A673 (cell line): ENCODE results near the gene INPP5A. TPM values are rescaled to one million over a fixed set of nuclear protein-coding genes. Genes with fewer than 3 reads are reported as not detected.

Experiments
- BruUV-seq: library from RNA; stranded (reverse); fragments of 400-500 nt; replicated peaks from 2 replicates; lab custom pipeline; 2021; lab: Mats Ljungman, UMichigan
- CTCF ChIA-PET: fragments of 300-600 bp; sonication (Branson Sonifier 250); formaldehyde crosslinking; loops from one replicate; lab custom pipeline; 2022; ENCODE audit warnings: antibody characterized with exemption; lab: Charles Lee
- POLR2A ChIA-PET: fragments of 300-600 bp; sonication (Branson Sonifier 250); formaldehyde crosslinking; loops from one replicate; lab custom pipeline; 2022; ENCODE audit warnings: antibody characterized with exemption; ENCODE audit not compliant: low non-redundant PET; lab: Charles Lee
- DNase-seq: peaks from one replicate; pipeline ENCODE4 v3.0.0-alpha.2; 2015; ENCODE audit warnings: low spot score
- H3K27ac ChIP-seq: fragments of 200-600 bp; sonication (generic); 2 replicates; pipeline ENCODE4 v1.5.1; 2016; ENCODE audit warnings: mixed run types, low read depth, mild to moderate bottlenecking, mixed read lengths, antibody characterized with exemption, low read length; ENCODE audit not compliant: poor library complexity, severe bottlenecking
- H3K27me3 ChIP-seq: fragments of 200-600 bp; sonication (generic); replicated peaks from 2 replicates; pipeline ENCODE4 v1.6.1; 2017; ENCODE audit warnings: mixed run types, low read depth, mild to moderate bottlenecking, mixed read lengths, antibody characterized with exemption, low read length; ENCODE audit not compliant: insufficient read depth, poor library complexity
- H3K36me3 ChIP-seq: fragments of 200-600 bp; sonication (generic); 2 replicates; pipeline ENCODE4 v1.6.1; 2016; ENCODE audit warnings: mixed run types, mild to moderate bottlenecking, mixed read lengths, antibody characterized with exemption, low read length; ENCODE audit not compliant: insufficient read depth, poor library complexity, severe bottlenecking
- H3K4me1 ChIP-seq: fragments of 200-600 bp; sonication (generic); 2 replicates; pipeline ENCODE4 v1.6.1; 2017; ENCODE audit warnings: mixed run types, mild to moderate bottlenecking, mixed read lengths, antibody characterized with exemption, low read length; ENCODE audit not compliant: insufficient read depth, poor library complexity, severe bottlenecking
- H3K4me3 ChIP-seq: fragments of 200-600 bp; sonication (generic); 2 replicates; pipeline ENCODE4 v1.5.1; 2016; ENCODE audit warnings: low read depth, mixed run types, mild to moderate bottlenecking, mixed read lengths, low read length; ENCODE audit not compliant: poor library complexity, severe bottlenecking
- H3K9me3 ChIP-seq: fragments of 200-600 bp; sonication (generic); 2 replicates; pipeline ENCODE4 v1.6.1; 2016; ENCODE audit warnings: mixed run types, low read depth, mild to moderate bottlenecking, mixed read lengths, antibody characterized with exemption, low read length; ENCODE audit not compliant: poor library complexity, severe bottlenecking
- EZH2 ChIP-seq: fragments of 200-600 bp; sonication (generic); IDR thresholded peaks from 2 replicates; pipeline ENCODE4 v1.6.1; 2017; ENCODE audit warnings: borderline replicate concordance, low read depth, mild to moderate bottlenecking, mixed read lengths, antibody characterized with exemption, low read length; ENCODE audit not compliant: poor library complexity, severe bottlenecking
- intact Hi-C: fragments of 100-400 bp; cut with micrococcal nuclease; formaldehyde crosslinking; loops from one replicate; pipeline ENCODE4 v1.10.0; 2022; ENCODE audit not compliant: unreplicated experiment
- total RNA-seq: library from RNA; stranded (reverse); gene quantifications from 2 replicates; pipeline ENCODE4 v1.2.3, GENCODE V29; 2021
- TF ChIP-seq, protein P1 (sequence below): fragments of 300-800, 200-600 bp; sonication (generic); conservative IDR thresholded peaks from 2 replicates; pipeline ENCODE4 v1.5.1; 2017; ENCODE audit warnings: low read depth, mild to moderate bottlenecking, antibody characterized with exemption, low read length, moderate library complexity, mixed read lengths

Gene INPP5A
- total RNA-seq, 1 experiment from 2014 or later = 21.8 TPM

DNA sequence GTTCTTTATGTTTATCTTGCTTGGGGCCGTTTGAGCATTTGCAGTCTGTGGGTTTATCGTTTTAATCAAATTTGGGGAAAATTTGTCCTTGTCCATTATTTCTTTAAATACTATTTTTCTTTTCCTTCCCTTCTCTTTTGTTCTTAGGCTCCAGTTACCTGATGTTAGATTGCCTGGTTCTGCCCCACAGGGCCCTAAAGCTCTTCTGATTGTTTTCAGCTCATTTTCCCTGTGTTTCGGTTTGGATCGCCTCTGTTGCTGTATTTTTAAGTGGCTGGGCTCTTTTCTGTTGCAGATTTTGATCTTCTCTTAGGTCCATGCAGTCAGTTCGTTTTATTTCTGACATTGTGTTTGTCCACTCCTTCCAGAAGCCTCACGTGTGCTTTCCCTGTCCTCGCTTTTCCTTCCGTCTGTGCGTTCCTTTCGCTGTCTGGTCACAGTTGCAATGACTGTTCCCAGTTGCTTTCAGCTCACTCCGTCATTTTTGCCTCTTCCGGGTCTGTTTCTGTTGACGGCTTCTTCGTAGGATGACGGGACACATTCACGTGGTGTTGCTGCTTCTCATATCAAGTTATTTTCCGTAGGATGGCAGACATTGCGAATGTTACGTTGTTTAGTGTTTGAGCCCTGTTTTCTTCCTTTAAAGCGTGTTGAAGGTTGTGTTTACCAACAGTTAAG lies 111.4 kb downstream of the INPP5A start:
- no peaks in the 10 kb centered on the region for H3K27me3 ChIP-seq
- intact Hi-C loops = no loop called here
- DNase-seq = no peak
- POLR2A ChIA-PET = no interaction called here
- CTCF ChIA-PET = no interaction called here
- no peaks in the 10 kb centered on the region for H3K36me3 ChIP-seq
- TF ChIP-seq EZH2 = no peak
- TF ChIP-seq, protein P1, sequence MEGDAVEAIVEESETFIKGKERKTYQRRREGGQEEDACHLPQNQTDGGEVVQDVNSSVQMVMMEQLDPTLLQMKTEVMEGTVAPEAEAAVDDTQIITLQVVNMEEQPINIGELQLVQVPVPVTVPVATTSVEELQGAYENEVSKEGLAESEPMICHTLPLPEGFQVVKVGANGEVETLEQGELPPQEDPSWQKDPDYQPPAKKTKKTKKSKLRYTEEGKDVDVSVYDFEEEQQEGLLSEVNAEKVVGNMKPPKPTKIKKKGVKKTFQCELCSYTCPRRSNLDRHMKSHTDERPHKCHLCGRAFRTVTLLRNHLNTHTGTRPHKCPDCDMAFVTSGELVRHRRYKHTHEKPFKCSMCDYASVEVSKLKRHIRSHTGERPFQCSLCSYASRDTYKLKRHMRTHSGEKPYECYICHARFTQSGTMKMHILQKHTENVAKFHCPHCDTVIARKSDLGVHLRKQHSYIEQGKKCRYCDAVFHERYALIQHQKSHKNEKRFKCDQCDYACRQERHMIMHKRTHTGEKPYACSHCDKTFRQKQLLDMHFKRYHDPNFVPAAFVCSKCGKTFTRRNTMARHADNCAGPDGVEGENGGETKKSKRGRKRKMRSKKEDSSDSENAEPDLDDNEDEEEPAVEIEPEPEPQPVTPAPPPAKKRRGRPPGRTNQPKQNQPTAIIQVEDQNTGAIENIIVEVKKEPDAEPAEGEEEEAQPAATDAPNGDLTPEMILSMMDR = no peak
- BruUV-seq = no TSS peak
- no peaks in the 10 kb centered on the region for H3K9me3 ChIP-seq
- no peak overlapping the region for H3K4me3 ChIP-seq
- no peaks in the 10 kb centered on the region for H3K4me1 ChIP-seq
- H3K27ac ChIP-seq = no peak overlapping the region

DNA sequence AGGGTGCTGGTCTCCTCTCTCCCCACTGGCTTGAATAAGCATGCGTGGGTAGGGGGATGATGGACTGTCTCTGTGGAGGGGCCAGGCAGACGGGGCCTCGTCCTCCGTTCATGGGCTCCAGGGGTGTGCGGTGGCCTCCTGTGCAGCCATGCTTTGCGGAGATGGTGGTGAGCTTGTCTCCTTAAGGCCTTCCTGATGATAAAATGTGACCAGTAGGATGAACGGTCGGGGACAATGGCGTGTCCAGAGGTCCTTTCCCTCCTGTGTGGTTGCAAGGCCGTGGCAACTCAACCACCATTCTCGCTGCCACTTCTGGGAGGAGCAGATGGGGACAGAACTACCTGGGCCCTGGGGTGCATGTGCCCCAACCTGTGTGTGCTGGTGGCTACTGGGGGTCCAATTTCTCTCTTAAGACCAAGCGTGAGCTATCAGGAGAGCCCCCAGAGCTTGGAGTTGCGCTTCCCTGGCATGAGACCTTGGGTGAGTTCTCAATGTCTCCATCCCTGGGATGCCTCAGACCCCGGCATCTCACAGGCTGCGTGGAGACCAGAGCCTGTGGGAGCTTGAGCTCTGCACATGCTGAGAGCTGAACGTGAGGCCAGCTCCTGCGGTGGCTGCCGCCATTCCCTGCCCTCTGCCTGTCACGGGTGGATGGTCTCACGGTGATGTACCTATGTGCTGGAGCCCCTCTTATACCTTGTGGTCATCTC lies 112.2 kb downstream of the INPP5A start:
- ChIA-PET CTCF (no interaction called here), POLR2A (no interaction called here)
- no peaks in the 10 kb centered on the region for H3K36me3 ChIP-seq
- no peaks in the 10 kb centered on the region for H3K27me3 ChIP-seq
- TF ChIP-seq, protein P1 = no peak
- no peak for TF ChIP-seq EZH2
- H3K9me3 ChIP-seq = no peaks in the 10 kb centered on the region
- no peak overlapping the region for H3K4me3 ChIP-seq
- H3K4me1 ChIP-seq = no peaks in the 10 kb centered on the region
- no peak for DNase-seq
- H3K27ac ChIP-seq = no peak overlapping the region
- intact Hi-C loops = loop anchor here (10.0 kb wide), 3 partner anchors 185 to 475 kb away; no protein-coding TSS in a partner anchor
- BruUV-seq = no TSS peak

DNA sequence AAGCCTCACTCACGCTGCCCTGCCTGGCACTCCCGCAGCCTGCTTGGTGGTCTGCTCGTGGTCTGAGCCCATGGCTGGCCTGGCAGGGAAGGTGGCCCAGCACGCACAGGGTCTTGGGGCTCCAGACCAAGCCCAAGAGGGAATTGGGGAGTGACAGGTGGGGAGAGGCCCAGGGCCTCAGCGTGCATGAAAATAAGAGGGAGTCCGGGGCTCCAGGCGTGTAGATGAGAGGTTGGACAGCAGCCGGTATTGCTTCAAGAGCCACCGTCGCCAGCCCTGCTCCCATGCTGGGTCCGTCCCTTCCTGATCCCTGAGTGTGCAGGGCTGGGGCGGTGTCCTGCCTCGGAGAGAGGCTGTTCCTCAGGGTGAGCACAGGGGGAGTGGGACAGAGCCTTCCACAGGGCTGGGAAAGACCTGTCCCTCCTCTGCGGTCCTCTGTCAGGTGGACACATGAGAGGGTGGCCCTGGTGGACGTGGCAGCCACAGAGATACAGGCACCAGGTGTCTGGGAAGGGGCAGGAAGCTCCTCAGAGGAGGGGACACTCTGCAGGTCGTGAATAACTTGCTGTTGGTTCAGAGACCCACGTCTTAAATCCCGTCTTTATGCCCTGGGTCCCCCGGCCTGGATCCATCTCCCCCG lies 113.1 kb downstream of the INPP5A start:
- no peak for TF ChIP-seq EZH2
- TF ChIP-seq, protein P1 = no peak
- no TSS peak for BruUV-seq

More for the DNA sequence above, 113.1 kb downstream of the INPP5A start:
- no peaks in the 10 kb centered on the region for H3K27me3 ChIP-seq
- H3K4me3 ChIP-seq = no peak overlapping the region
- DNase-seq = no peak
- ChIA-PET POLR2A (no interaction called here), CTCF (no interaction called here)
- no peaks in the 10 kb centered on the region for H3K9me3 ChIP-seq
- intact Hi-C loops = loop anchor here (10.0 kb wide), 3 partner anchors 184 to 474 kb away; no protein-coding TSS in a partner anchor
- H3K36me3 ChIP-seq = no peaks in the 10 kb centered on the region
- no peaks in the 10 kb centered on the region for H3K4me1 ChIP-seq
- H3K27ac ChIP-seq = no peak overlapping the region
